ENCODE data around the gene SCIN.
"Not testable (repeated sequence)": the region's sequence is repeated elsewhere in the genome, so short reads cannot be mapped to it uniquely, and the experiment has no call there.

DNA sequence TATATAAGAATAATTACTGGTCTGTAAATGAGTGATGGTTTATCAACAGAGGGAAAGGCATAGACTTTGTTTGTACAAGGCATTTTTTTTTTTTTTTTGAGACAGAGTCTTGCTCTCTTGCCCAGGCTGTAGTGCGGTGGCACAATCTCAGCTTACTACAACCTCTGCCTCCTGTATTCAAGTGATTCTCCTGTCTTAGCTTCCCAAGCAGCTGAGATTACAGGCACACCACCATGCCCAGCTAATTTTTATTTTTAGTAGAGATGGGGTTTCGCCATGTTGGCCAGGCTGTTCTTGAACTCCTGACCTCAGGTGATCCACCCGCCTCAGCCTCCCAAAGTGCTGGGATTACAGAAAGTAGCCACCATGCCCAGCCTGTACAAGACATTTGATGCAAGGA, 120.9 kb downstream of the SCIN start:
- TF ChIP-seq, protein P1, sequence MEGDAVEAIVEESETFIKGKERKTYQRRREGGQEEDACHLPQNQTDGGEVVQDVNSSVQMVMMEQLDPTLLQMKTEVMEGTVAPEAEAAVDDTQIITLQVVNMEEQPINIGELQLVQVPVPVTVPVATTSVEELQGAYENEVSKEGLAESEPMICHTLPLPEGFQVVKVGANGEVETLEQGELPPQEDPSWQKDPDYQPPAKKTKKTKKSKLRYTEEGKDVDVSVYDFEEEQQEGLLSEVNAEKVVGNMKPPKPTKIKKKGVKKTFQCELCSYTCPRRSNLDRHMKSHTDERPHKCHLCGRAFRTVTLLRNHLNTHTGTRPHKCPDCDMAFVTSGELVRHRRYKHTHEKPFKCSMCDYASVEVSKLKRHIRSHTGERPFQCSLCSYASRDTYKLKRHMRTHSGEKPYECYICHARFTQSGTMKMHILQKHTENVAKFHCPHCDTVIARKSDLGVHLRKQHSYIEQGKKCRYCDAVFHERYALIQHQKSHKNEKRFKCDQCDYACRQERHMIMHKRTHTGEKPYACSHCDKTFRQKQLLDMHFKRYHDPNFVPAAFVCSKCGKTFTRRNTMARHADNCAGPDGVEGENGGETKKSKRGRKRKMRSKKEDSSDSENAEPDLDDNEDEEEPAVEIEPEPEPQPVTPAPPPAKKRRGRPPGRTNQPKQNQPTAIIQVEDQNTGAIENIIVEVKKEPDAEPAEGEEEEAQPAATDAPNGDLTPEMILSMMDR (conservative IDR thresholded peaks at IDR 0.05; ENCODE audit: low read depth, low read length) = not testable (repeated sequence)
- not testable (repeated sequence) for TF ChIP-seq EZH2 (IDR thresholded peaks at IDR 0.05; ENCODE audit: borderline replicate concordance, low read depth, low read length, poor library complexity, severe bottlenecking)

All from A673 (cell line).